GM19395 (cell line): ENCODE measurements around the gene EFS.

Experiments
- ATAC-seq: cut with Tn5 transposase; IDR thresholded peaks from one replicate; pipeline ENCODE4 v1.9.1; 2021; ENCODE audit warnings: mild to moderate bottlenecking, moderate library complexity; ENCODE audit not compliant: unreplicated experiment

Gene EFS

GRCh38 chr14:23307687-23308644, 57.0 kb downstream of the EFS start:
- no peak for ATAC-seq

- ATAC-seq, result no peak
Observed at GRCh38 chr14:23307146-23307530, 57.8 kb downstream of the EFS start.

GRCh38 chr14:23306412-23307145, 58.4 kb downstream of the EFS start, which contains the start of gene BCL2L2:
Gene BCL2L2, plus strand, starts transcription at chr14:23306833. Its CDS starts 935 bp downstream, at chr14:23307768.
- no peak for ATAC-seq
